OCI-LY7 (cell line): Measurements from ENCODE around the gene KCNQ5. TPM values are rescaled to one million over a fixed set of nuclear protein-coding genes. Genes with fewer than 3 reads are reported as not detected.
"Not testable (repeated sequence)": the region's sequence is repeated elsewhere in the genome, so short reads cannot be mapped to it uniquely, and the experiment has no call there.

ENCODE experiments used
- BruUV-seq: library from RNA; stranded (reverse); fragments of 400-500 nt; replicated peaks from 2 replicates; lab custom pipeline; 2021; lab: Mats Ljungman, UMichigan
- CTCF ChIA-PET: fragments of 300-600 bp; sonication (Branson Sonifier 250); formaldehyde crosslinking; loops from one replicate; lab custom pipeline; 2022; ENCODE audit warnings: antibody characterized with exemption; ENCODE audit not compliant: unreplicated experiment; lab: Charles Lee
- POLR2A ChIA-PET: fragments of 300-600 bp; sonication (Branson Sonifier 250); formaldehyde crosslinking; loops from one replicate; lab custom pipeline; 2022; ENCODE audit warnings: antibody characterized with exemption; lab: Charles Lee
- DNase-seq: peaks from one replicate; pipeline ENCODE4 v3.0.0-alpha.2; 2015; ENCODE audit warnings: low spot score
- H2AFZ ChIP-seq: fragments of 200-600 bp; sonication (generic), shearing (Covaris generic); 2 replicates; pipeline ENCODE4 v1.6.1; 2014; ENCODE audit warnings: mild to moderate bottlenecking, antibody characterized with exemption, low read length, moderate library complexity
- H3K27ac ChIP-seq: fragments of 200-600 bp; sonication (generic); 2 replicates; pipeline ENCODE4 v1.5.1; 2014; ENCODE audit warnings: mixed run types, low read depth, mild to moderate bottlenecking, moderate library complexity, low read length, inconsistent platforms; ENCODE audit not compliant: poor library complexity, severe bottlenecking
- H3K36me3 ChIP-seq: fragments of 200-600 bp; sonication (generic); 2 replicates; pipeline ENCODE4 v1.6.1; 2014; ENCODE audit warnings: mild to moderate bottlenecking, antibody characterized with exemption, low read length, moderate library complexity, mixed read lengths; ENCODE audit not compliant: insufficient read depth
- H3K4me1 ChIP-seq: fragments of 200-600 bp; sonication (generic); 2 replicates; pipeline ENCODE4 v1.5.1; 2014; ENCODE audit warnings: mild to moderate bottlenecking, low read length; ENCODE audit not compliant: insufficient read depth, poor library complexity, severe bottlenecking
- H3K4me2 ChIP-seq: fragments of 200-600 bp; sonication (generic); 2 replicates; pipeline ENCODE4 v1.6.1; 2014; ENCODE audit warnings: mild to moderate bottlenecking, low read length
- H3K4me3 ChIP-seq: fragments of 200-600 bp; sonication (generic); 2 replicates; pipeline ENCODE4 v1.5.1; 2014; ENCODE audit warnings: mild to moderate bottlenecking, low read depth, low read length; ENCODE audit not compliant: poor library complexity, severe bottlenecking
- H3K79me2 ChIP-seq: fragments of 200-600 bp; sonication (generic); 2 replicates; pipeline ENCODE4 v1.6.1; 2016; ENCODE audit warnings: low read depth, mild to moderate bottlenecking, low read length, moderate library complexity, mixed read lengths; ENCODE audit not compliant: insufficient read depth
- H3K9me2 ChIP-seq: fragments of 200-600 bp; sonication (generic); 2 replicates; pipeline ENCODE4 v1.6.1; 2016; ENCODE audit warnings: mild to moderate bottlenecking, low read length, mixed read lengths; ENCODE audit not compliant: insufficient read depth
- H3K9me3 ChIP-seq: fragments of 200-600 bp; sonication (generic); 2 replicates; pipeline ENCODE4 v1.6.1; 2014; ENCODE audit warnings: mild to moderate bottlenecking, mixed run types, low read length, mixed read lengths
- H4K20me1 ChIP-seq: fragments of 200-600 bp; sonication (generic); 2 replicates; pipeline ENCODE4 v1.6.1; 2014; ENCODE audit warnings: mild to moderate bottlenecking, antibody characterized with exemption, low read length, moderate library complexity, mixed read lengths; ENCODE audit not compliant: insufficient read depth
- EZH2phosphoT487 ChIP-seq: fragments of 200-600 bp; sonication (generic); IDR thresholded peaks from 2 replicates; pipeline ENCODE4 v1.6.1; 2018; ENCODE audit warnings: low read depth, borderline replicate concordance, mild to moderate bottlenecking, mixed run types, antibody characterized with exemption, low read length, moderate library complexity, mixed read lengths
- intact Hi-C: fragments of 100-400 bp; cut with micrococcal nuclease; formaldehyde crosslinking; loops from one replicate; pipeline ENCODE4 v1.10.0; 2022; ENCODE audit not compliant: unreplicated experiment
- total RNA-seq, 2 experiments: library from RNA; depleted of rRNA in 1 of 2; stranded (reverse); fragments of >200 nt in 1 of 2; shearing (Covaris generic) in 1 of 2; gene quantifications; 2 replicates each; pipeline ENCODE4 v1.2.3, GENCODE V29; 2014 to 2022
- TF ChIP-seq, protein P1 (sequence below): fragments of 200-600 bp; sonication (generic); conservative IDR thresholded peaks from 2 replicates; pipeline ENCODE4 v1.5.1; 2014; ENCODE audit warnings: mild to moderate bottlenecking, antibody characterized with exemption, low read length, moderate library complexity, mixed read lengths

The KCNQ5 gene
- total RNA-seq, 2 experiments from 2014 or later = 26.1 to 29.7 TPM

DNA sequence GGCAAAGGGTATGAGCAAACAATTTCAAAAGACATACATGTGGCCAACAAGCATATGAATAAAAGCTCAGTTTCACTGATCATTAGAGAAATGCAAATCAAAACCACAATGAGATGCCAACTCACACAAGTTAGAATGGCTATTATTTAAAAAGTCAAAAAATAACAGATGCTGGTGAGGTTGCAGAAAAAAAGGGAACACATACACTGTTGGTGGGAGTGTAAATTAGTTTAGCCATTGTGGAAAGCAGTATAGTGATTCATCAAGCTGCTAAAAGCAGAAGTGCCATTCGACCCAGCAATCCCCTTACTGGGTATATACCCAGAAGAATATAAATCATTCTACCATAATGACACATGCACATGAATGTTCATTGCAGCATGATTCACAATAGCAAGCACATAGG, 610.1 kb downstream of the KCNQ5 start:
- H3K9me2 ChIP-seq = no peaks in the 10 kb centered on the region
- DNase-seq = no peak
- H3K27ac ChIP-seq = no peak overlapping the region
- H4K20me1 ChIP-seq = no peaks in the 10 kb centered on the region
- ChIA-PET POLR2A (interaction anchor here (0.5 to 0.7 kb wide), 4 partner anchors 44 to 443 kb away, joined by 3 to 4 read pairs (median 4); no protein-coding TSS in a partner anchor), CTCF (no interaction called here)
- H2AFZ ChIP-seq = no peak overlapping the region
- no peaks in the 10 kb centered on the region for H3K9me3 ChIP-seq
- H3K4me1 ChIP-seq = no peaks in the 10 kb centered on the region
- intact Hi-C loops = no loop called here
- no peaks in the 10 kb centered on the region for H3K79me2 ChIP-seq
- no peak overlapping the region for H3K4me2 ChIP-seq
- TF ChIP-seq, protein P1, sequence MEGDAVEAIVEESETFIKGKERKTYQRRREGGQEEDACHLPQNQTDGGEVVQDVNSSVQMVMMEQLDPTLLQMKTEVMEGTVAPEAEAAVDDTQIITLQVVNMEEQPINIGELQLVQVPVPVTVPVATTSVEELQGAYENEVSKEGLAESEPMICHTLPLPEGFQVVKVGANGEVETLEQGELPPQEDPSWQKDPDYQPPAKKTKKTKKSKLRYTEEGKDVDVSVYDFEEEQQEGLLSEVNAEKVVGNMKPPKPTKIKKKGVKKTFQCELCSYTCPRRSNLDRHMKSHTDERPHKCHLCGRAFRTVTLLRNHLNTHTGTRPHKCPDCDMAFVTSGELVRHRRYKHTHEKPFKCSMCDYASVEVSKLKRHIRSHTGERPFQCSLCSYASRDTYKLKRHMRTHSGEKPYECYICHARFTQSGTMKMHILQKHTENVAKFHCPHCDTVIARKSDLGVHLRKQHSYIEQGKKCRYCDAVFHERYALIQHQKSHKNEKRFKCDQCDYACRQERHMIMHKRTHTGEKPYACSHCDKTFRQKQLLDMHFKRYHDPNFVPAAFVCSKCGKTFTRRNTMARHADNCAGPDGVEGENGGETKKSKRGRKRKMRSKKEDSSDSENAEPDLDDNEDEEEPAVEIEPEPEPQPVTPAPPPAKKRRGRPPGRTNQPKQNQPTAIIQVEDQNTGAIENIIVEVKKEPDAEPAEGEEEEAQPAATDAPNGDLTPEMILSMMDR = no peak
- TF ChIP-seq EZH2phosphoT487 = no peak
- no TSS peak for BruUV-seq
- no peak overlapping the region for H3K4me3 ChIP-seq
- no peaks in the 10 kb centered on the region for H3K36me3 ChIP-seq

DNA sequence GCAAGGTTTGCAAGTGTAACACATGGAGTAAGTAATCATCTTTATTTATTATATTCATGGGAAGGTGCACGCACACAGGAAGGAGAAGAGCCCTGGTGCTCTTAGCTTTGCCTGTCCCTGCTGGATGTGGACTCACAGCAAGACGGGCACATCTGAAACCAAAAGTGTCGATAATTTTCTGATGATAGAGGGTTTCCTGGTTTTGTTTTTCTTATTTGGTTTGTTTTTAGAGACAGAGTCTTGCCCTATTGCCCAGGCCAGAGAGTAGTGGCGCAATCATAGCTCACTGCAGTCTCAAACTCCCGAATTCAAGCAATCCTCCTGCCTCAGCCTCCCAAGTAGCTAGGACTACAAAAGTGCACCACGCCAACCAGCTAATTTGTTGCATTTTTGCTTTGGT, 611.2 kb downstream of the KCNQ5 start:
- CTCF ChIA-PET = no interaction called here
- Histone ChIP-seq H3K79me2 (no peaks in the 10 kb centered on the region), H3K27ac (no peak overlapping the region), H3K4me3 (no peak overlapping the region), H3K4me2 (no peak overlapping the region), H3K4me1 (no peaks in the 10 kb centered on the region), H3K9me3 (no peaks in the 10 kb centered on the region), H3K9me2 (no peaks in the 10 kb centered on the region), H3K36me3 (no peaks in the 10 kb centered on the region), H4K20me1 (no peaks in the 10 kb centered on the region), H2AFZ (no peak overlapping the region)
- intact Hi-C loops = no loop called here
- no TSS peak for BruUV-seq
- POLR2A ChIA-PET = no interaction called here
- TF ChIP-seq, protein P1 = no peak
- no peak for TF ChIP-seq EZH2phosphoT487
- DNase-seq = no peak

GRCh38 chr6:73233971-73234370, 612.1 kb downstream of the KCNQ5 start:
- H3K4me3 ChIP-seq, H4K20me1 ChIP-seq, H3K4me1 ChIP-seq, CTCF ChIA-PET, H3K27ac ChIP-seq, BruUV-seq, POLR2A ChIA-PET, H3K4me2 ChIP-seq, intact Hi-C loops, H3K9me3 ChIP-seq, DNase-seq, H2AFZ ChIP-seq, H3K9me2 ChIP-seq, H3K79me2 ChIP-seq, H3K36me3 ChIP-seq: not testable (repeated sequence)
